Measurements from ENCODE around the gene WDR73. TPM values are rescaled to one million over a fixed set of nuclear protein-coding genes. Genes with fewer than 3 reads are reported as not detected.

Gene WDR73
- total and polyA plus RNA-seq, 2 donors (not counting 3 experiments of a cell fraction or from before 2014, with no cell fraction given) = 29.0 to 29.1 TPM

DNA sequence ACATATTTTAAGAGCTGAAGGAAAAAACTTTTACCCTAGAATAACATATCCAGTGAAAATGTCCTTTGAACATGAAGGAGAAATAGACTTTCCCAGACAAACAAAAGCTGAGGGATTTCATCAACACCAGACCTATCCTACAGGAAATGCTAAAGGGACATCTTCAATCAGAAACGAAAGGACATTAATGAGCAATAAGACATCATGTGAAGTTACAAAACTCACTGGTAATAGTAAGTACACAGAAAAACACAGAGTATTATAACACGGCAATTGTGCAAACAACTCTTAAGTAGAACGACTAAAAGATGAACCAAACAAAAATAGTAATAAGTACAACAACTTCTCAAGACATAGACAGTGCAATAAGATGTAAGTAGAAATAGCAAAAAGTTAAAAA lies 56.8 kb downstream of the WDR73 start:
- no peak overlapping the region for H3K4me2 ChIP-seq (ENCODE audit: insufficient read depth, low read length)
- DNase-seq (ENCODE audit: low read depth, low spot score) = no peak
- H3K9me1 ChIP-seq (replicated peaks; ENCODE audit: control insufficient read depth, extremely low read depth, insufficient read depth, low read length) = no peaks in the 10 kb centered on the region
- H3K4me3 ChIP-seq (replicated peaks in 1 of 3; ENCODE audit: insufficient read depth in 1 of 3, low read depth in 1 of 3, low read length in 3 of 3) = no peak overlapping the region
- no peak for FAIRE-seq
- H4K20me1 ChIP-seq (replicated peaks; ENCODE audit: control insufficient read depth, extremely low read depth, insufficient read depth, low read length) = no peaks in the 10 kb centered on the region
- H3K79me2 ChIP-seq (ENCODE audit: control insufficient read depth, insufficient read depth, low read length) = peaks cover 2% of the 10 kb centered on the region
- no peak overlapping the region for H2AFZ ChIP-seq (ENCODE audit: low read depth, low read length)
- H3K27me3 ChIP-seq (ENCODE audit: control insufficient read depth in 2 of 2, insufficient read depth in 2 of 2, low read length in 2 of 2) = peaks cover 0 to 9% of the 10 kb centered on the region in 2 experiments
- intact Hi-C loops (cut with micrococcal nuclease) = no loop called here
- H3K9ac ChIP-seq (replicated peaks; ENCODE audit: extremely low read depth, insufficient read depth, low read length) = no peak overlapping the region
- no peak overlapping the region for H3K27ac ChIP-seq (ENCODE audit: insufficient read depth, low read depth, low read length)
- POLR2A ChIA-PET = no interaction called here
- CTCF ChIA-PET = interaction anchor here (0.7 to 1.2 kb wide), 2 partner anchors 9 to 26 kb away, joined by 3 to 6 read pairs; no protein-coding TSS in a partner anchor
- no peaks in the 10 kb centered on the region for H3K36me3 ChIP-seq (ENCODE audit: control insufficient read depth in 2 of 2, extremely low read depth in 1 of 2, insufficient read depth in 2 of 2, low read length in 2 of 2)
- dilution Hi-C loops (cut with MboI; ENCODE audit: extremely low pct_ligation_motif_present, low sequenced_read_pairs) = no loop called here
- BruUV-seq (replicated peaks) = no TSS peak
- TF ChIP-seq MYC (IDR thresholded peaks at IDR 0.05; ENCODE audit: low read depth, low read length) (no peak), POLR2A (IDR thresholded peaks at IDR 0.05; ENCODE audit: low read depth, low read length) (no peak)
- TF ChIP-seq, protein P1, sequence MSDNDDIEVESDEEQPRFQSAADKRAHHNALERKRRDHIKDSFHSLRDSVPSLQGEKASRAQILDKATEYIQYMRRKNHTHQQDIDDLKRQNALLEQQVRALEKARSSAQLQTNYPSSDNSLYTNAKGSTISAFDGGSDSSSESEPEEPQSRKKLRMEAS (IDR thresholded peaks at IDR 0.05; ENCODE audit: insufficient read depth, insufficient read length) = no peak
- TF ChIP-seq, protein P2, sequence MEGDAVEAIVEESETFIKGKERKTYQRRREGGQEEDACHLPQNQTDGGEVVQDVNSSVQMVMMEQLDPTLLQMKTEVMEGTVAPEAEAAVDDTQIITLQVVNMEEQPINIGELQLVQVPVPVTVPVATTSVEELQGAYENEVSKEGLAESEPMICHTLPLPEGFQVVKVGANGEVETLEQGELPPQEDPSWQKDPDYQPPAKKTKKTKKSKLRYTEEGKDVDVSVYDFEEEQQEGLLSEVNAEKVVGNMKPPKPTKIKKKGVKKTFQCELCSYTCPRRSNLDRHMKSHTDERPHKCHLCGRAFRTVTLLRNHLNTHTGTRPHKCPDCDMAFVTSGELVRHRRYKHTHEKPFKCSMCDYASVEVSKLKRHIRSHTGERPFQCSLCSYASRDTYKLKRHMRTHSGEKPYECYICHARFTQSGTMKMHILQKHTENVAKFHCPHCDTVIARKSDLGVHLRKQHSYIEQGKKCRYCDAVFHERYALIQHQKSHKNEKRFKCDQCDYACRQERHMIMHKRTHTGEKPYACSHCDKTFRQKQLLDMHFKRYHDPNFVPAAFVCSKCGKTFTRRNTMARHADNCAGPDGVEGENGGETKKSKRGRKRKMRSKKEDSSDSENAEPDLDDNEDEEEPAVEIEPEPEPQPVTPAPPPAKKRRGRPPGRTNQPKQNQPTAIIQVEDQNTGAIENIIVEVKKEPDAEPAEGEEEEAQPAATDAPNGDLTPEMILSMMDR (IDR thresholded peaks at IDR 0.05; ENCODE audit: extremely low read depth in 1 of 2, insufficient read depth in 1 of 2, low read depth in 1 of 2, low read length in 2 of 2) = no peak
- H3K9me3 ChIP-seq (replicated peaks; ENCODE audit: control insufficient read depth, insufficient read depth, low read length) = no peaks in the 10 kb centered on the region
- no peaks in the 10 kb centered on the region for H3K4me1 ChIP-seq (ENCODE audit: control insufficient read depth, extremely low read depth, insufficient read depth, low read length)

DNA sequence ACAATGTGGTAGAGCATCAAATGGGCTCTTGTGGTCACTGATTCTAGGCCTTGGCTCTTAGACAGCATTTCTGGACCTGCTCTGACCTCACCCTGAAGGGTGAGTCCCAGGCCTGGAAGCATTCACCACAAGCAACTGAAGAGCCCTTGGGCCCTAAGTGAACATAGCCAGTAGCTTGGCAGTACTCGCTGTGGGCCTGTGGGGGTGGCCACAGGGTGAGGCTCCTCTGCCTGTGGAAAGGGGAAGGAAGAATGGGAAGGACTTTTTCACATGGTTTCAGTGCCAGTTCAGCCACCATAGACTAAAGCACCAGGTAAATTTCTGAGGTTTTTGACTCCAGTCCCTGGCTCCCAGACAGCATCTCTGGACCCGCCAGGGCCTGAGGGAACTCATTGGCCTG lies 58.4 kb downstream of the WDR73 start:
- Histone ChIP-seq H3K9me1 (replicated peaks; ENCODE audit: control insufficient read depth, extremely low read depth, insufficient read depth, low read length) (no peaks in the 10 kb centered on the region), H2AFZ (ENCODE audit: low read depth, low read length) (no peak overlapping the region), H3K27me3 (ENCODE audit: control insufficient read depth in 2 of 2, insufficient read depth in 2 of 2, low read length in 2 of 2) (peaks cover 0 to 9% of the 10 kb centered on the region in 2 experiments), H3K36me3 (ENCODE audit: control insufficient read depth in 2 of 2, extremely low read depth in 1 of 2, insufficient read depth in 2 of 2, low read length in 2 of 2) (no peaks in the 10 kb centered on the region), H3K4me2 (ENCODE audit: insufficient read depth, low read length) (no peak overlapping the region), H3K9ac (replicated peaks; ENCODE audit: extremely low read depth, insufficient read depth, low read length) (no peak overlapping the region), H3K4me1 (ENCODE audit: control insufficient read depth, extremely low read depth, insufficient read depth, low read length) (no peaks in the 10 kb centered on the region), H3K4me3 (replicated peaks in 1 of 3; ENCODE audit: insufficient read depth in 1 of 3, low read depth in 1 of 3, low read length in 3 of 3) (no peak overlapping the region), H3K27ac (ENCODE audit: insufficient read depth, low read depth, low read length) (no peak overlapping the region), H4K20me1 (replicated peaks; ENCODE audit: control insufficient read depth, extremely low read depth, insufficient read depth, low read length) (no peaks in the 10 kb centered on the region), H3K9me3 (replicated peaks; ENCODE audit: control insufficient read depth, insufficient read depth, low read length) (no peaks in the 10 kb centered on the region), H3K79me2 (ENCODE audit: control insufficient read depth, insufficient read depth, low read length) (no peaks in the 10 kb centered on the region)
- BruUV-seq (replicated peaks) = no TSS peak
- ChIA-PET CTCF (no interaction called here), POLR2A (interaction anchor here (0.7 kb wide), 1 partner anchor 223 kb away, joined by 4 read pairs; no protein-coding TSS in a partner anchor)
- dilution Hi-C loops (cut with MboI; ENCODE audit: extremely low pct_ligation_motif_present, low sequenced_read_pairs) (no loop called here), intact Hi-C loops (cut with micrococcal nuclease) (no loop called here)
- TF ChIP-seq FOS (IDR thresholded peaks at IDR 0.05; ENCODE audit: borderline replicate concordance, insufficient read depth, low read length) (no peak), EZH2 (IDR thresholded peaks at IDR 0.05; ENCODE audit: borderline replicate concordance, low read depth, low read length, severe bottlenecking) (no peak), GATA2 (IDR thresholded peaks at IDR 0.05; ENCODE audit: insufficient read depth, insufficient read length, low read depth, low read length) (no peak), MYC (IDR thresholded peaks at IDR 0.05; ENCODE audit: low read depth, low read length) (no peak), POLR2A (IDR thresholded peaks at IDR 0.05; ENCODE audit: low read depth, low read length) (no peak), JUN (IDR thresholded peaks at IDR 0.05; ENCODE audit: borderline replicate concordance, insufficient read depth, insufficient read length, low read depth) (no peak), POLR2AphosphoS5 (IDR thresholded peaks at IDR 0.05; ENCODE audit: insufficient read depth, low read depth, low read length) (no peak)
- TF ChIP-seq, protein P2 (IDR thresholded peaks at IDR 0.05; ENCODE audit: extremely low read depth in 1 of 2, insufficient read depth in 1 of 2, low read depth in 1 of 2, low read length in 2 of 2) = no peak
- TF ChIP-seq, protein P1 (IDR thresholded peaks at IDR 0.05; ENCODE audit: insufficient read depth, insufficient read length) = no peak
- no peak for FAIRE-seq
- no peak for DNase-seq (ENCODE audit: low read depth, low spot score)
